HG03196 (cell line): ENCODE data around the gene GOLGB1.

Source experiments
- ATAC-seq: cut with Tn5 transposase; IDR thresholded peaks from one replicate; pipeline ENCODE4 v1.9.1; 2021; ENCODE audit not compliant: unreplicated experiment

GOLGB1 gene

DNA sequence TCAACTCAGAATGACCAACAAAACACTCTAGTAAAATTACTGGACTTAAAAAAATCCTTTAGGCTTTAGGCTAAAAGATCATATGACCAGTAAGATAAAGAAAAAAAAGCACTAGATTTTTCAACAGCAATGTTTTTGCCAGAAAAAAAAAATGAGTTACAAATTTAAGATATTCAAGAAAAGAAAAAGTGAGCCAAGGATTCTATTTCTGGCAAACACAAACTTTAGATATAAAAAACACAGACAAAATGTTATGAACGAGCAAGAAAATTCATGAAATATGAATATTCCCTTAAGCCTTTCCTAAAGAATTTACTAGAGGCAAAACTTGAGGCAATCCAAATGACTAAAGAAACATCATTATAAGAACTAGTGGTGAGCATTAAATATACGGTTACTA lies 8.6 kb downstream of the GOLGB1 start:
- no peak for ATAC-seq

GRCh38 chr3:121739902-121740301 lies 9.6 kb downstream of the GOLGB1 start:
- no peak for ATAC-seq

GRCh38 chr3:121737644-121738043 lies 11.9 kb downstream of the GOLGB1 start:
- ATAC-seq = no peak

GRCh38 chr3:121736112-121736511 lies 13.4 kb downstream of the GOLGB1 start:
- ATAC-seq = no peak

DNA sequence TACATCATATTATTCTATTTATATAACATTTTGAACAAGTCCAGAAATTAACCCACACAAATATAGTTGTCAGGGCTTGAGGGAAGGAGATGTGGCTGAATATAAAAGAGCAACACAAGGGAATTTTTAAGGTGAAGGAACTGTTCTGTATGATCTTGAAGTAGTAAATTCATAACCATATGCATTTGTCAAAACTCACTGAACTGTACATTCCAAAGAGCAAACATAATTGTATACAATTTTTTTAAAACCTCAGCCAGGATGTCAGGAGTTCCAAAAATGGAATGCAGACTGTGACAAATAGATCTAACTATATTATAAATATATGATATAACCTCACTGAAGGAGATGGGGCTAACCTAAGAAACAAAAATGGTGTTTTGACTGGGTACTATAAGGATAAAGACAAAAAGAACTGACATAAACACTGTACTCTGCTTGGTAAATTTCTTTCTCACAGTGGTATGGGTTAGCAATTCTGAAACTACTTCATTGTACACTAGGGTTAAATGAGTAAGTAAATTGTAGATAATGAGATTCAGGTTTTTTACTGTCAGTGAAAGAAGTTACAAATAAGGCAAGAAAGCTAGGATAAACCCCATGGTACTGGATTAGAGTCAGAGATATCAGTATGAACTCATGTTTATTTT lies 14.4 kb downstream of the GOLGB1 start:
- peak; percentile 91 for ATAC-seq

GRCh38 chr3:121730940-121731687 lies 18.4 kb downstream of the GOLGB1 start:
- ATAC-seq = no peak

DNA sequence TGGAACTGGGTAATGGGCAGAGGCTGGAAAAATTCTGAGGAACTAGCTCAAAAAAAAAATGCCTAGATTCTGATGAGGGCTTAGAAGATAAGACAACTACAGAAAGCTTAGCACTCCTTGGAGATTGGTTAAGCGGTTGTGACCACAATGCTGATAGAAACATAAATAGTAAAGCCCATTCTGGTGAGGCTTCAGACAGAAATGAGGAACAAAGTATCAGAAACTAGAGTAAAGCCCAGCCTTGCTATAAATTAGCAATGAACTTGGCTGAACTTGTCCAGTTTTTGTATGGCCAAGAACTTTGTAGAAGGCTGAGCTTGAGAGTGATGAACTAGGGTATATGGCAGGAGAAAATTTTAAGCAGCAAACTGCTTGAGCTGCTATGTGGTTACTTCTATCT lies 25.4 kb downstream of the GOLGB1 start:
- ATAC-seq = peak; percentile 61

GRCh38 chr3:121723485-121723884 lies 26.1 kb downstream of the GOLGB1 start:
- ATAC-seq = no peak

- ATAC-seq = no peak
Observed at GRCh38 chr3:121722411-121722810, 27.1 kb downstream of the GOLGB1 start.

GRCh38 chr3:121720163-121720562 lies 29.4 kb downstream of the GOLGB1 start:
- no peak for ATAC-seq

DNA sequence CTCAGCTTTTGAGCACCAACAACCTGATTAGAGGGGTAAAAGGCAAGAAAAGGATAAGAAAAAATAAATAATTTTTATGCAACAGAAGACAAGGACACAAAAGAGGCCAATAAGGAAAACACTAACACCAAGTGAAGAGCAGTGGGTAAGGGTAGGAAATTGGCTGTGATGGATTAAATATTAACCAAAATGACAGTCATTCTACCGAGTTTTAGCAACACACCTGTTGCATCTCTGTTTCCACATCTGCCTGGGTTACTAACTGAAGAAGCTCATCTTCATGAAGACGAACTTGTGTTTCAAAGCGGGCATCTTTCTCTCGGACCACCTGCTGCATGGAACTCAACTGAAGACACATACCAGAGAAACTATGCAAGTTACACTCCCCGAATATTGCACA lies 30.1 kb downstream of the GOLGB1 start:
- no peak for ATAC-seq

GRCh38 chr3:121718205-121718846 lies 31.2 kb downstream of the GOLGB1 start:
- ATAC-seq = no peak

- ATAC-seq = no peak
Observed at GRCh38 chr3:121710347-121710746, 39.2 kb downstream of the GOLGB1 start.

DNA sequence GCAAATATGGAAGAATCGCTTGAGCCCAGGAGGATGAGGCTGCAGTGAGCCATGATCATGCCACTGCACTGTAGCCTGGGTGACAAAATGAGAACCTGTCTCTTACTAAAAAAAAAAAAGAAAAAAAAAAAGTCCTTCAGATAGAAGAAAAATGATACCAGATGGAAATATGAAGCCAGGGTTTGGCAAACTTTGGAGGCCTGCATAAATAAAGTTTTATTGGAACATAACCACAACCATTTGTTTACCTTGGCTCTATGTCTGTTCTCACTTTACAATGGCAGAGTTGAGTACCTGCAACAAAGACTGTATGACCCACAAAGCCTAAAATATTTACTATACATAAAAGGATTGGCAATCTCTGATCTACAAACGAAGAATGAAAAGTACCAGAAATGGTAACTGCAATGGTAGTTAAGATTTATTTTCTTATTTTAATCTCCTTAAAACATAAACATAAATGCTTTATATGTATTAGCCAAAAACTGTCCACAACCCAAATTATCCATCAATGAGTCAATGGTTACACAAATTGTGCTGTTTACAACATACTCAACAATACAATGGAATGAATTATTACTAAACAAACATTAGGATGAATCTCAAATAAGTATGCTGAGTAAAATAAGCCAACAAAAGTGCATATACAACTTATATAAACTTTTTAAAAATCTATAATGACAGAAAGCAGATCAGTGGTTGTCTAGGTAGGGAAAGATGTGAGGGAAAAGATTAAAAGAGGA lies 41.8 kb downstream of the GOLGB1 start:
- no peak for ATAC-seq

- ATAC-seq = no peak
Observed at GRCh38 chr3:121705541-121705940, 44.0 kb downstream of the GOLGB1 start.

GRCh38 chr3:121703973-121704372 lies 45.6 kb downstream of the GOLGB1 start:
- ATAC-seq = no peak

GRCh38 chr3:121698901-121699300 lies 50.6 kb downstream of the GOLGB1 start:
- ATAC-seq = no peak

GRCh38 chr3:121698476-121698875 lies 51.1 kb downstream of the GOLGB1 start:
- no peak for ATAC-seq

DNA sequence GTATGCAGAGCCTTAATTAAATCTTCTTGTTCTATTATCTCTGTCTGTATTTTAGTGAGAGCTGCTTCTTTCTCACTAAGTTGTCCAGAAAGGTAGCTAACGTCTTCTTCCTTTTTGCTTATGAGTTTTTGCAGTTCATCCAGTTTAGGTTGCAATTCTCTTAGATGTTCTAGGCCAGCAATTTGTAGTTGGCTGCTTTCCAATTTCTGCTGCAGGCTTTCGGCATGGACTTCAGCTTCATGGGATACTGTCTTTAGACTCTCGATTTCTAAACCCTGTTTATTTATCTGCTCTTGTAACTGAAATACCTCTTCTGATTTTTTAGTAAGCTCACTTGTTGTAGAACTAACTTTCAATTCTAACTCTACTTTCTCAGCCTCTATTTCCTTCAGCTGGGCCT lies 53.4 kb downstream of the GOLGB1 start:
- ATAC-seq = no peak

GRCh38 chr3:121692010-121692699 lies 57.4 kb downstream of the GOLGB1 start:
- ATAC-seq = no peak
